T-helper 2 cell treated with Interferon-gamma antibody and Interleukin-4, amounts not matched to agents 100 ng/mL and 5 ng/mL, for 36 hours (primary cell): ENCODE results near the gene SSBP2. TPM values are rescaled to one million over a fixed set of nuclear protein-coding genes. Genes with fewer than 3 reads are reported as not detected.
"Not testable (repeated sequence)": the region's sequence is repeated elsewhere in the genome, so short reads cannot be mapped to it uniquely, and the experiment has no call there.

Experiments used
- intact Hi-C: fragments of 100-400 bp; cut with micrococcal nuclease; formaldehyde crosslinking; loops from one replicate; pipeline ENCODE4 v1.15.1; 2023
- total RNA-seq: library from RNA; stranded (reverse); gene quantifications from 2 replicates; pipeline ENCODE4 v1.2.3, GENCODE V29; 2022

SSBP2 gene
- total RNA-seq, 1 donor from 2014 or later, result 44.3 TPM

GRCh38 chr5:81606150-81606549, 144.7 kb downstream of the SSBP2 start:
- intact Hi-C loops, result no loop called here

- intact Hi-C loops, result no loop called here
These were observed 145.6 kb downstream of the SSBP2 start for GRCh38 chr5:81605299-81605698.

DNA sequence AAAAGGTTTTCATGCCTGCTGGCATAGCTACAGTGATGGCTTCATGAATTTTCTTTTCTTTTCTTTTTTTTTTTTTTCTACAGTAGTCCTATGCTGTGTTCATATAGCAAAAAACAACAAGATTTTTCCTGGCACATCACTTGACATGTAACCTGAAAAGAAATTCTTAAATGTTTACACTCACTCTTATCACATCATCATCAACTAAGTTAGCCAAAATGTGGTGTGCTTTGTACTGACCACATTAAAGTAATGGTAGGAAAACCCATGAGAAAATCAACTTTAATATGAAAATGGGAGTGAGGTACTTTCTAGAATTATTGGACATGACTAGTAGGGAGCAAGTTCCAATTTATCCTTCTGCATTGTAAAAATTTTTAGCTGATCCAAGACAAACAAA, 146.7 kb downstream of the SSBP2 start:
- intact Hi-C loops, result no loop called here

DNA sequence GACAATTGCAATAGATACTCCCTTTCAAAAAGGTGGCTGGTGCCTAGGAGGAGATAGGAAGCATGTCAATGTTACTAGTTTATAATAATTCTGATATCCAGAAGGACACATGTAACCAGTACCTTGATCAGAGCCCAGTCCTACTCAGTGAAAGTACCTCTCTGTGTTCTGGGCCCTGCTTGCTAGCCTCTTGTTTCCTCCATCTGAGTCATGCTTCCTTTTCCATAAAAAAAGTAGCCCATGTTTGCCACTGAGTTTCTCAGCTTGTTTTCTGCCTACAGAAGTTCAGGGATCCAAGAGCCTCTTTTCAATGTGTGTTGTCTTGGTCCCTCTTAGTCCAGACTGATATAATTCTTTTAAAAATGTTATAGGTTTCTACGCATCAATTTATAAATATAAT, 149.0 kb downstream of the SSBP2 start:
- intact Hi-C loops, result no loop called here

GRCh38 chr5:81592085-81592484, 158.8 kb downstream of the SSBP2 start:
- intact Hi-C loops, result not testable (repeated sequence)

GRCh38 chr5:81590498-81591384, 160.2 kb downstream of the SSBP2 start:
- intact Hi-C loops, result no loop called here

DNA sequence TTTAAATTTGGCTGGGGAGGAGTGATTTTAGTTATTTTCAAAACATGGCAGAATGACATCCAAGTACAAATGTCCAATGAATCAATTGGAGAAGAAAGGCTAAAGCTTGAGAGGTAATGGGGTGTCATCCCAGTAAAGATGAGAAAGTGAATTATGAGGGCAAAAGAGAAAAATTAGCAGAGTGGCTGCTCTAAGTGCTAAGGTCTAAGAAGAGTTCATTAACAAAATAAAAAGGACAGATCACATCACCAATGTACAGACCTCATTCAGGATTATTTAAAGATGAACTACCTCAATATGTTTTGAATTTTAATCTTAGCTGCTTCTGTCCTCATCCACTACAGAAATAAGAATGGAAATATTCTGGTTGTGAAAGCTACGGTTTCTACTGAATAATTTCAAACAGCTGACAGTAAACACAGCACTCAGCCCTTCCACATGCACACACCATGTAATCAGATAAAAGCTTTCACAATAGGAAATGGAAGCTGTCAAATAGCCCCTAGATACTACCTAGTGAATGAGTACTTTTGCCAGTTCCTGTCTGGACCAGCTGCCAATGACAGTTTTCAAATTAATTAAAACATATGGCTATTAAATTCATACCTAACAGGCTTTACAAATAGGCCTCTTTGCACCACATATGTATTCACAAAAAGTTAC, 171.5 kb downstream of the SSBP2 start:
- intact Hi-C loops, result loop anchor here (10.0 kb wide), 1 partner anchor 55 kb away; no protein-coding TSS in a partner anchor

DNA sequence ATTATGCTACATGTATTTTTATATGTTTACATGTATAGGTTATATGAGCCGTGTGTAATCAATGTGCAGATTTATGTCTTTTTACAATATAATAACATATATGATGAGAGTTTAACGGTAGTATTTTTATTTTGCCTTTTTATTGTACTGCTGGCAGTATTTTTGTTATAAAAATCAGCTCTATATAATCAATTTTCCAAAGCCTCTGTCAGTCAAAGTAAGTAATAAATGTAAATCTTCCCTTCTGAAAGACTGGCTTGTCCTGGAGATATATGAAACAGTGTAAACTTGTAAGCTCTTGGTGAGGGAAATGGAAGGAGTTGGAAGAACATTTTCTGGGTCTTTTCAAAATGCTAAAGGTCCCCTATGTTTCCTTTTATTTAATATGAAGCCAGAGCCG, 173.8 kb downstream of the SSBP2 start:
- intact Hi-C loops, result loop anchor here (10.0 kb wide), 1 partner anchor 52 kb away; no protein-coding TSS in a partner anchor

- intact Hi-C loops, result loop anchor here (10.0 kb wide), 1 partner anchor 51 kb away; no protein-coding TSS in a partner anchor
These were observed 175.0 kb downstream of the SSBP2 start for GRCh38 chr5:81575924-81576323.

- intact Hi-C loops, result loop anchor here (10.0 kb wide), 1 partner anchor 47 kb away; no protein-coding TSS in a partner anchor
These were observed 178.7 kb downstream of the SSBP2 start for GRCh38 chr5:81572201-81572600.

GRCh38 chr5:81558188-81558587, 192.7 kb downstream of the SSBP2 start:
- intact Hi-C loops, result no loop called here

DNA sequence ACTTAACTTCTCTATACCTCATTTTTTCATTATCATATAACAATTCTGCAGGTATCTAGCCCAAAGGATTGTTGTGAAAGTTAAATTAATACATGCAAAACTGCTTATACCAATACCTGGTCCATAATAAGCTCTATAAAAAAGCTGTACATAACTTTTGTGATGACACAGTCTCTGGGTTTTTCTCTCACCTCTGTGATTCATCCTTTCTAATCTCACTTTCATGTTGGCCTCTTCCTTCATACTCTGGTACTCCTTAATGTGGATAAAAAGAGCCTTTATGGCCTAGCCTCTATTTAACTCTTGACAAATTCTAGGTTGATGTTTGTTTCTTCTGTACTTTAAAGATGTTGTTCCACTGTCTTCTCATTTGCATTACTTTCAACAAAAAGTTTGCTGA, 194.1 kb downstream of the SSBP2 start:
- intact Hi-C loops, result no loop called here

GRCh38 chr5:81555865-81556264, 195.0 kb downstream of the SSBP2 start:
- intact Hi-C loops, result no loop called here

DNA sequence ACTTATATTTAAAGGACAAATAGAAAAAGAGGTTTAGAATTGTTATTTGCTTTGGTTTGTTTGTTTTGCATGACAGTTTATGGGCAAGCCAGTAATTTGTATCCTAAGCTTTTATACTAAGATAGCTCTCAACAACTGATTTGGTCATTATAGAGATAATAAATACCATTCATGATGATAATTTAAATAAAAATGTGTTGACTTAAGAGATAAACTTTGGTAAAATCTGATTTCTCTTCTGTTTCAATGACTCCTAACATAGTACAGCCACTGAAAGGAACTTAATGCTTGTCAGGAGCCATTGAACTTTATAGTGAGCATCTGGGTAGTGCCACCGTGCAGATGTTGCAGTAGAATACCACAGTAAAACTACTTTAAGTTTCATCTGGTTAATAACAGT, 196.2 kb downstream of the SSBP2 start:
- intact Hi-C loops, result no loop called here

- intact Hi-C loops, result no loop called here
These were observed 197.2 kb downstream of the SSBP2 start for GRCh38 chr5:81553567-81554212.

DNA sequence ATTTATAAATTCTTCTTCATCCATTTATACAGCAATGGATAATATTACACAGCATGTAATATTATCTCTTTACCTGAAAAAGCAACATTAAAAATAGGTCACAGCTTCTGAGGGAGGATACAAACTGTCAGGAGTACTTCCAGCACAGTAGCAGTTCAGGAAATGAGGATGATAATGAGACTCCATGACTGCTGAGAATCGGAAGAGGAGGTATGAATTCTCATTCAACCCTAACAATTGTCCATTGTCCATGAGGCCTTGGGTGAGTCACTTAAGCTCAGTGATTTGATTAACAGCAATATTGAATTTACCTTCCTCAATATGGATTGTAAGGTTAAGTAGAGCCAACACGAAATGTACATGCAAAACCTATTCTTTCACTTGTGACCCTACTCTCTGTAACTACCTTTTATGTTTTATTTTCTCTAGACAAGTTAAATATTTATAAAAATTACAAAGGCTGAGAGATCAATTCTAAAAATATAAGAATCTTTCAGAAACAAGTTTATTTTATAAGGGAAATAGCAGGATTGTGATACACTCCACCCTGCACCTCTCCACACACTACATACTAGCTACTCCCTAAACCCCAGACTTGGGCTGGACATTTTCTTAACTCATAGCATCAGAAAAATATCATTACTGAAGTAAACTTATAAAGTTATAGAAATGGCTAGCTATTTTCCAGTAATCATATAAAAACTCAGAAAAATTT, 197.9 kb downstream of the SSBP2 start:
- intact Hi-C loops, result no loop called here

GRCh38 chr5:81549123-81549522, 201.8 kb downstream of the SSBP2 start:
- intact Hi-C loops, result no loop called here

DNA sequence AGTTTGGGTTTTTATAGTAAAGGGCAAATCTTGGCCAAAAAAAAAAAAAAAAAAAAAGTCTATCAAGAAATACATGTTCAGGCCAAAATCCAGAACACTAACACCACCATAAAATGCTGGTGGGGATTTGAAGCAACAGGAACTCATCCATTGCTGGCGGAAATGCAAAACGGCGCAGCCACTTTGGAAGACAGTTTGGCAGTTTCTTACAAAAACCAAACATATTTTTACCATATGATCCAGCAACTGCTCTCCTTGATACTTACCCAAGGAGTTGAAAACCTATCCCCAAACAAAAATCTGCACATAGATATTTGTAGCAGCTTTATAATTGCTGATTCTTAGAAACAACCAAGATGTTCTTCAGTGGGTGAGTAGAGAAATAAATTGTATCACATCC, 203.9 kb downstream of the SSBP2 start:
- intact Hi-C loops, result no loop called here

- intact Hi-C loops, result no loop called here
These were observed 205.0 kb downstream of the SSBP2 start for GRCh38 chr5:81545911-81546310.

DNA sequence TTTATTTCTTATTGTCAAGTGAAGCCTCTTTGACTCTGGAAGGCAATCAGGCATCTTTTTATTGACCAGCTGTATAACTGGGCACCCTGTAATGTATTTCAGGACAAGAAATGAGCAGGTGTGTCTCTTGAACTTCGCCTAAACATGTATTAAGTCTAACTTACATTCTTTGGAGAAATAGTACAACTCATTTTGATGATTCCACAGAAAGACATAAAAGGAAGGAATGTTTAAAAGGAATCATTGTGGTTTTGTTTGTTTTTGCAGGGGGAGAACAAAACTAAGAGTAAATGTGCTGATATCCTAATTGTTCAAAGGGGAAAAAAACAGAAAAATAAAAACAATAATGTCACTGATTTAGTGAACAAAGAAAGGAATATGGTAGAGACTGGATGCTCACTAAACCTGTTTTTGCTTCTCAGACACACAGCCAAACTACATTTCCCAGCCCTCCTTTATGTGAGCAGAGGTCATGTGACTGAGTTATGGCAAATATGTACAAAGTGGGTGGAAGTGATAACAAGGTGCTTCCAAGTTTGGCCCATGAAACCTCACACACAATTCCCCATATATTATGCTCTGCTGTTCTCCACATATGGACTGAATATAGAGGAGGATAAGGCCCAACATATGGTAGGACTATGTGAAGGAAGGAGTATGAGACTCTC, 206.4 kb downstream of the SSBP2 start:
- intact Hi-C loops, result no loop called here

DNA sequence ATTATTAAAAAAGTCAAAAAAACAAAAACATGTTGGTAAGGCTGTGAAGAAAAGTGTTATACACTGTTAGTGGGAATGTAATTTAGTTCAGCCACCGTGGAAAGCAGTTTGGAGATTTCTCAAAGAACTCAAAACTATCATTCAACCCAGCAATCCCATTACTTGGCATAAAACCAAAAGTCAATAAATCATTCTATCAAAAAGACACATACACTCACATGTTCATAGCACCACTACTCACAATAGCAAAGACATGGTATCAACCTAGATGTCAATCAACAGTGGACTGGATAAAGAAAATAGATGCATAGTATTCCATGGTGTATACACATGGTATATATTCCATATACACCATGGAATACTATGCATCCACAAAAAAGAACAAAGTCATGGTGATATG, 208.7 kb downstream of the SSBP2 start:
- intact Hi-C loops, result no loop called here
